Transverse colon (tissue), 3 donors: Measurements from ENCODE around the gene TMEM181.

Experiments used
- CTCF ChIP-seq, 5 experiments: fragments of 200-600 bp in 3 of 5; fragments of 450-650 bp in 2 of 5; sonication (generic) in 3 of 5; IDR thresholded peaks; 1 replicate in 2 of 5; 2 replicates in 3 of 5; pipeline ENCODE4 v1.5.1; 2016 to 2017; ENCODE audit warnings: antibody characterized with exemption in 5 of 5, inconsistent platforms in 3 of 5, mild to moderate bottlenecking in 2 of 5, moderate library complexity in 1 of 5
- EP300 ChIP-seq: sonication (generic); formaldehyde crosslinking; IDR thresholded peaks from one replicate; pipeline ENCODE4 v1.6.1; 2017; ENCODE audit warnings: antibody characterized with exemption, low read depth
- POLR2A ChIP-seq: fragments of 450-650 bp; IDR thresholded peaks from one replicate; pipeline ENCODE4 v1.6.1; 2016; ENCODE audit warnings: antibody characterized with exemption, mild to moderate bottlenecking, moderate library complexity

- TF ChIP-seq CTCF (IDR thresholded peaks at IDR 0.05) (no peak), EP300 (no peak), POLR2A (no peak)
These were observed 987 bp downstream of the TMEM181 start for GRCh38 chr6:158560836-158561320.
